HCT116 (cell line): Measurements from ENCODE around the gene SYNGAP1.
"Not testable (repeated sequence)": the region's sequence is repeated elsewhere in the genome, so short reads cannot be mapped to it uniquely, and the experiment has no call there.

Experiments
- ATF3 ChIP-seq: IDR thresholded peaks from 2 replicates; pipeline ENCODE4 v1.6.1; 2012
- CTCF ChIP-seq, 3 experiments: fragments of 200-600 bp in 1 of 3; sonication (generic) in 1 of 3; IDR thresholded peaks in 2 of 3; conservative IDR thresholded peaks in 1 of 3; 2 replicates each; pipeline ENCODE4 v1.5.1; 2012 to 2017; ENCODE audit warnings: low read depth in 2 of 3, low read length in 2 of 3, antibody characterized with exemption in 1 of 3, borderline replicate concordance in 1 of 3, control low read depth in 1 of 3, mild to moderate bottlenecking in 1 of 3, mixed read lengths in 1 of 3, mixed run types in 1 of 3, moderate library complexity in 1 of 3; ENCODE audit not compliant: insufficient read depth in 1 of 3
- RAD21 ChIP-seq: IDR thresholded peaks from 2 replicates; pipeline ENCODE4 v1.6.1; 2012; ENCODE audit warnings: low read depth, mild to moderate bottlenecking

DNA sequence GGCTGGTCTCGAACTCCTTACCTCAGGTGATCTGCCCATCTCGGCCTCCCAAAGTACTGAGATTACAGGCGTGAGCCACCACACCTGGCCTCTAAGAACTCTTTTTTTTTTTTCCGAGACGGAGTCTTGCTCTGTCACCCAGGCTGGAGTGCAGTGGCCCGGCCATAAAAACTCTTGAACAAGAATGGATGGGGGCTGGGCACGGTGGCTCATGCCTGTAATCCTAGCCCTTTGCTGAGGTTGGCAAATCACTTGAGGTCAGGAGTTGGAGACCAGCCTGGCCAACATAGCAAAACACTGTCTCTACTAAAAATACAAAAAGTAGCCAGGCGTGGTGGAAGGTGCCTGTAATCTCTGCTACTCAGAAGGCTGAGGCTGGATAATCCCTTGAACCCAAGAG lies 48.0 kb upstream of the SYNGAP1 start:
- not testable (repeated sequence) for TF ChIP-seq ATF3; RAD21; CTCF (IDR thresholded peaks at IDR 0.05 in 2 of 3, conservative IDR thresholded peaks at IDR 0.05 in 1 of 3; ENCODE audit: borderline replicate concordance in 1 of 3, insufficient read depth in 1 of 3, low read depth in 2 of 3, low read length in 2 of 3)
